Measurements from ENCODE around the gene PLSCR5.

- no peak for TF ChIP-seq POLR2A (IDR thresholded peaks at IDR 0.05)
- no peak for TF ChIP-seq CTCF (IDR thresholded peaks at IDR 0.05)
- no peak for TF ChIP-seq EP300 (IDR thresholded peaks at IDR 0.05)
- TF ChIP-seq POLR2AphosphoS5 (IDR thresholded peaks at IDR 0.05) = no peak
Observed at GRCh38 chr3:146581080-146581601, 24.0 kb downstream of the PLSCR5 start.

Measured in upper lobe of left lung (tissue), 4 donors.